ENCODE measurements around the gene CR1L. TPM values are rescaled to one million over a fixed set of nuclear protein-coding genes. Genes with fewer than 3 reads are reported as not detected.

CR1L gene
- total and polyA plus RNA-seq, 9 of the 15 experiments (the other 6 are each of a cell fraction or from before 2014, with no cell fraction given) = 10.1 to 74.8 (median 34.3) TPM

DNA sequence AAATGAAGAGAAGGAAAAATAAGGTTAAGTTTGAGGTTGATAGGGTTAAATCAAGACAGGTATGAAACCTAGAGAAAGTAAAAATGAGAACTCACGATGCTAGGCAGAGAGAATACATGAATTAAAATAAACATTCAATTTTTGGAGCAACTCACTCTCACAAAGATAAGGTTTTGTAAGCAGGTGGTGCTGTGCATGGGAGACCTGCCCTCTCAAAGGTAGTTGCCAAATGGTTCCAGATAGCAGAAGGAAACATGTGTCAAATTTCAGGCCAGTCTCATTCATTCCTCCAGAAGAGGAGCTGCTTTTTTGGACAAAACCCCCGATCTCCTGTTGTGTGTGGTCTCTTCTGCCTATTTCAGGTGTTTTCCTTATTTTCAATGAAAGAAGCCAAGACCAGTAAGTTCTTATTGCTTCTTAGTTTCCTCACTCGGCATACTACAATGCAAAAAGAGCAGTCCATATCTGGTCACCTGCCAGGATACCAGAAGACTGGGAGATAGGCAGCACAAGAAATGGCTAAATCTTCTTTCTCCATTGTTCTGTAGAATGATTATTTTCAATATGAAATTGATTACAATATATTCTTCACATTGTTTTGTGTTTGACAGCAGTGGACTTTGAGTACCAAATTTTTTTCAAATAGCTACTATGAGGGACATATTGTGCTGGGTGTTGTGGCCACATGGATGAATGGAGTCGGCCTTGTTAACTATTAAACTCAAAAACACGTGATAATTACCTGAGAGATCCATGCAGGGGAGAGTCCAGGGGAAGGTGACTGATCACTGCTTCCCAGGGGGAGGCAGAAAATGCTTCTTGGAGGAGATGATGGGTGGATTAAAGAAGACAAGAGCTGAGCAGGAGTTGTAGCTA lies 3.6 kb downstream of the CR1L start (continued):
- TF ChIP-seq, protein P1, sequence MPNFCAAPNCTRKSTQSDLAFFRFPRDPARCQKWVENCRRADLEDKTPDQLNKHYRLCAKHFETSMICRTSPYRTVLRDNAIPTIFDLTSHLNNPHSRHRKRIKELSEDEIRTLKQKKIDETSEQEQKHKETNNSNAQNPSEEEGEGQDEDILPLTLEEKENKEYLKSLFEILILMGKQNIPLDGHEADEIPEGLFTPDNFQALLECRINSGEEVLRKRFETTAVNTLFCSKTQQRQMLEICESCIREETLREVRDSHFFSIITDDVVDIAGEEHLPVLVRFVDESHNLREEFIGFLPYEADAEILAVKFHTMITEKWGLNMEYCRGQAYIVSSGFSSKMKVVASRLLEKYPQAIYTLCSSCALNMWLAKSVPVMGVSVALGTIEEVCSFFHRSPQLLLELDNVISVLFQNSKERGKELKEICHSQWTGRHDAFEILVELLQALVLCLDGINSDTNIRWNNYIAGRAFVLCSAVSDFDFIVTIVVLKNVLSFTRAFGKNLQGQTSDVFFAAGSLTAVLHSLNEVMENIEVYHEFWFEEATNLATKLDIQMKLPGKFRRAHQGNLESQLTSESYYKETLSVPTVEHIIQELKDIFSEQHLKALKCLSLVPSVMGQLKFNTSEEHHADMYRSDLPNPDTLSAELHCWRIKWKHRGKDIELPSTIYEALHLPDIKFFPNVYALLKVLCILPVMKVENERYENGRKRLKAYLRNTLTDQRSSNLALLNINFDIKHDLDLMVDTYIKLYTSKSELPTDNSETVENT (CRISPR knock-in tag; IDR thresholded peaks at IDR 0.05) = no peak
- TF ChIP-seq EHMT2 (IDR thresholded peaks at IDR 0.05) = no peak
- no peak for TF ChIP-seq SETDB1 (IDR thresholded peaks at IDR 0.05; ENCODE audit: low read length)
- no peak for TF ChIP-seq ZNF75A (CRISPR knock-in tag; IDR thresholded peaks at IDR 0.05)
- TF ChIP-seq ZNF165 (CRISPR knock-in tag; IDR thresholded peaks at IDR 0.05; ENCODE audit: borderline replicate concordance) = no peak
- TF ChIP-seq ETV5 (CRISPR knock-in tag; IDR thresholded peaks at IDR 0.05; ENCODE audit: low read depth) = no peak
- TF ChIP-seq ZC3H4 (CRISPR knock-in tag; IDR thresholded peaks at IDR 0.05; ENCODE audit: borderline replicate concordance) = no peak
- no peak for TF ChIP-seq ZNF77 (CRISPR knock-in tag; IDR thresholded peaks at IDR 0.05)
- 0 out of 4 replicates have a peak, but pooled peaks have one; percentile 25 to 26 for TF ChIP-seq MNT (conservative IDR thresholded peaks at IDR 0.05)
- TF ChIP-seq PRDM10 (IDR thresholded peaks at IDR 0.05; ENCODE audit: partially characterized antibody) = peak; percentile 91
- TF ChIP-seq WHSC1 (IDR thresholded peaks at IDR 0.05; ENCODE audit: low read length) = no peak
- no peak for TF ChIP-seq GMEB1 (CRISPR knock-in tag; IDR thresholded peaks at IDR 0.05)
- no peak for TF ChIP-seq NFATC3 (IDR thresholded peaks at IDR 0.05)
- no peak for TF ChIP-seq ZC3H8 (IDR thresholded peaks at IDR 0.05)
- TF ChIP-seq KAT7 (CRISPR knock-in tag; IDR thresholded peaks at IDR 0.05; ENCODE audit: borderline replicate concordance) = 0 out of 2 replicates have a peak, but pooled peaks have one; percentile 2
- peak; percentile 31 for TF ChIP-seq CXXC5 (CRISPR knock-in tag; IDR thresholded peaks at IDR 0.05)
- 0 out of 2 replicates have a peak, but pooled peaks have one; percentile 37 for TF ChIP-seq POLR2AphosphoS5 (IDR thresholded peaks at IDR 0.05; ENCODE audit: control insufficient read depth, insufficient read depth, low read depth, low read length)
- TF ChIP-seq SRF (CRISPR knock-in tag; IDR thresholded peaks at IDR 0.05) = no peak
- TF ChIP-seq ZNF408 (CRISPR knock-in tag; IDR thresholded peaks at IDR 0.05; ENCODE audit: low read depth) = no peak

All from K562 (cell line).